HepG2 (cell line): Measurements from ENCODE around the gene NFATC3. TPM values are rescaled to one million over a fixed set of nuclear protein-coding genes. Genes with fewer than 3 reads are reported as not detected.
A peak's percentile ranks its signal among the peaks of the same experiment; 100 is the strongest.

Source experiments
- CCAR2 ChIP-seq: fragments of 200-400 bp; formaldehyde crosslinking; optimal IDR thresholded peaks from 2 replicates; pipeline ENCODE3; 2018; ENCODE audit warnings: low read depth, mild to moderate bottlenecking, low read length, moderate library complexity
- IKZF5 ChIP-seq: IDR thresholded peaks from 2 replicates; pipeline ENCODE4 v1.6.1; 2018; ENCODE audit warnings: missing genetic modification reagents, mild to moderate bottlenecking, missing compliant biosample characterization
- LCORL ChIP-seq, 2 experiments: fragments of 450-650 bp in 1 of 2; sonication (generic) in 1 of 2; formaldehyde crosslinking in 1 of 2; IDR thresholded peaks; 2 replicates each; pipeline versions ENCODE4 v1.5.0 to v1.6.1; 2017 to 2020; ENCODE audit warnings: antibody characterized with exemption in 1 of 2, missing genetic modification reagents in 1 of 2
- NFE2L2 ChIP-seq: fragments of 150-350 bp; IDR thresholded peaks from 2 replicates; pipeline ENCODE4 v1.6.1; 2014; ENCODE audit warnings: low read length
- SALL2 ChIP-seq: sonication (generic); formaldehyde crosslinking; IDR thresholded peaks from 2 replicates; pipeline ENCODE4 v1.8.1; 2023; ENCODE audit warnings: mild to moderate bottlenecking, missing genetic modification reagents, inconsistent platforms
- ZFP90 ChIP-seq: sonication (generic); formaldehyde crosslinking; IDR thresholded peaks from 2 replicates; pipeline ENCODE4 v1.8.0; 2022; ENCODE audit warnings: missing genetic modification reagents, mild to moderate bottlenecking, inconsistent platforms, borderline replicate concordance
- ZNF24 ChIP-seq: fragments of 450-650 bp; IDR thresholded peaks from 2 replicates; pipeline ENCODE4 v1.6.1; 2017; ENCODE audit warnings: antibody characterized with exemption, mild to moderate bottlenecking
- ZNF350 ChIP-seq: sonication (generic); formaldehyde crosslinking; IDR thresholded peaks from 2 replicates; pipeline ENCODE4 v1.4.0; 2020; ENCODE audit warnings: mild to moderate bottlenecking, low read depth, missing genetic modification reagents, borderline replicate concordance
- ZNF451 ChIP-seq: sonication (generic); formaldehyde crosslinking; IDR thresholded peaks from 2 replicates; pipeline ENCODE4 v1.5.0; 2020; ENCODE audit warnings: mild to moderate bottlenecking, missing genetic modification reagents
- ZNF501 ChIP-seq: sonication (generic); formaldehyde crosslinking; IDR thresholded peaks from 2 replicates; pipeline ENCODE4 v1.5.1; 2020; ENCODE audit warnings: mild to moderate bottlenecking, moderate library complexity, missing genetic modification reagents
- ZNF597 ChIP-seq: sonication (generic); formaldehyde crosslinking; IDR thresholded peaks from 2 replicates; pipeline ENCODE4 v1.5.0; 2020; ENCODE audit warnings: missing genetic modification reagents
- ZNF598 ChIP-seq: sonication (generic); formaldehyde crosslinking; IDR thresholded peaks from 2 replicates; pipeline ENCODE4 v1.5.1; 2020; ENCODE audit warnings: mild to moderate bottlenecking, missing genetic modification reagents, borderline replicate concordance
- ZNF619 ChIP-seq: sonication (generic); formaldehyde crosslinking; IDR thresholded peaks from 2 replicates; pipeline ENCODE4 v1.4.0; 2020; ENCODE audit warnings: mild to moderate bottlenecking, missing genetic modification reagents
- ZNF891 ChIP-seq: sonication (generic); formaldehyde crosslinking; IDR thresholded peaks from 2 replicates; pipeline ENCODE4 v1.5.0; 2020; ENCODE audit warnings: mild to moderate bottlenecking, missing genetic modification reagents
- polyA plus RNA-seq, 8 experiments: library from polyadenylated mRNA; depleted of rRNA in 3 of 8; stranded (reverse) in 7 of 8; unstranded in 1 of 8; fragments of >200 nt; fragmentation: Illumina TruSeq in 4 of 8; extraction: Trizol in 4 of 8; gene quantifications; 2 replicates each; pipeline versions ENCODE4 v1.2.1 to v1.2.3, GENCODE V29; 2011 to 2016; ENCODE audit warnings: low read depth in 4 of 8, missing spikeins in 1 of 8, mixed read lengths in 1 of 8; ENCODE audit not compliant: insufficient read depth in 1 of 8
- total RNA-seq, 5 experiments: library from RNA; depleted of rRNA; stranded (reverse); fragments of >200 nt; fragmentation: Illumina TruSeq; extraction: Trizol; gene quantifications; 2 replicates each; pipeline ENCODE4 v1.2.3, GENCODE V29; 2016; ENCODE audit warnings: low read depth in 1 of 5
- TF ChIP-seq, protein P1 (sequence below), 2 experiments: sonication (generic) in 1 of 2; formaldehyde crosslinking in 1 of 2; IDR thresholded peaks; 2 replicates each; pipeline versions ENCODE4 v1.5.1 to v1.6.1; 2011 to 2020; ENCODE audit warnings: borderline replicate concordance in 1 of 2, low read depth in 1 of 2, low read length in 1 of 2, mild to moderate bottlenecking in 1 of 2, missing genetic modification reagents in 1 of 2, moderate library complexity in 1 of 2
- TF ChIP-seq, protein P2 (sequence below): sonication (generic); formaldehyde crosslinking; IDR thresholded peaks from 2 replicates; pipeline ENCODE4 v1.5.0; 2020; ENCODE audit warnings: mild to moderate bottlenecking, missing genetic modification reagents
- TF ChIP-seq, protein P3 (sequence below): sonication (generic); formaldehyde crosslinking; IDR thresholded peaks from 2 replicates; pipeline ENCODE4 v1.4.0; 2020; ENCODE audit warnings: missing genetic modification reagents, mild to moderate bottlenecking, borderline replicate concordance

Gene NFATC3
- total and polyA plus RNA-seq, 2 of the 13 experiments (the other 11 are each of a cell fraction or from before 2014, with no cell fraction given) = 52.6 to 62.7 TPM

GRCh38 chr16:68128577-68129305, 43.6 kb downstream of the NFATC3 start (continued):
- TF ChIP-seq, protein P1, sequence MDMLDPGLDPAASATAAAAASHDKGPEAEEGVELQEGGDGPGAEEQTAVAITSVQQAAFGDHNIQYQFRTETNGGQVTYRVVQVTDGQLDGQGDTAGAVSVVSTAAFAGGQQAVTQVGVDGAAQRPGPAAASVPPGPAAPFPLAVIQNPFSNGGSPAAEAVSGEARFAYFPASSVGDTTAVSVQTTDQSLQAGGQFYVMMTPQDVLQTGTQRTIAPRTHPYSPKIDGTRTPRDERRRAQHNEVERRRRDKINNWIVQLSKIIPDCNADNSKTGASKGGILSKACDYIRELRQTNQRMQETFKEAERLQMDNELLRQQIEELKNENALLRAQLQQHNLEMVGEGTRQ (IDR thresholded peaks at IDR 0.05; ENCODE audit: low read depth, low read length) = no peak
- TF ChIP-seq, protein P1 (CRISPR knock-in tag; IDR thresholded peaks at IDR 0.05; ENCODE audit: borderline replicate concordance) = no peak
- TF ChIP-seq ZNF597 (CRISPR knock-in tag) (no peak), LCORL (IDR thresholded peaks at IDR 0.05) (no peak), LCORL (CRISPR knock-in tag; IDR thresholded peaks at IDR 0.05) (0 out of 2 replicates have a peak, but pooled peaks have one; percentile 27), IKZF5 (CRISPR knock-in tag) (0 out of 2 replicates have a peak, but pooled peaks have one; percentile 26), NFE2L2 (no peak), SALL2 (CRISPR knock-in tag) (no peak), ZNF24 (no peak), ZNF891 (no peak), ZNF451 (CRISPR knock-in tag) (no peak), ZNF619 (CRISPR knock-in tag) (0 out of 2 replicates have a peak, but pooled peaks have one; percentile 71), ZNF598 (CRISPR knock-in tag) (no peak), ZFP90 (CRISPR knock-in tag) (peak; percentile 67; the same call in 1 of the 2 replicates), ZNF350 (CRISPR knock-in tag) (peak; percentile 48; the same call in 1 of the 2 replicates), CCAR2 (no peak), ZNF501 (CRISPR knock-in tag) (0 out of 2 replicates have a peak, but pooled peaks have one; percentile 32)
- TF ChIP-seq, protein P2, sequence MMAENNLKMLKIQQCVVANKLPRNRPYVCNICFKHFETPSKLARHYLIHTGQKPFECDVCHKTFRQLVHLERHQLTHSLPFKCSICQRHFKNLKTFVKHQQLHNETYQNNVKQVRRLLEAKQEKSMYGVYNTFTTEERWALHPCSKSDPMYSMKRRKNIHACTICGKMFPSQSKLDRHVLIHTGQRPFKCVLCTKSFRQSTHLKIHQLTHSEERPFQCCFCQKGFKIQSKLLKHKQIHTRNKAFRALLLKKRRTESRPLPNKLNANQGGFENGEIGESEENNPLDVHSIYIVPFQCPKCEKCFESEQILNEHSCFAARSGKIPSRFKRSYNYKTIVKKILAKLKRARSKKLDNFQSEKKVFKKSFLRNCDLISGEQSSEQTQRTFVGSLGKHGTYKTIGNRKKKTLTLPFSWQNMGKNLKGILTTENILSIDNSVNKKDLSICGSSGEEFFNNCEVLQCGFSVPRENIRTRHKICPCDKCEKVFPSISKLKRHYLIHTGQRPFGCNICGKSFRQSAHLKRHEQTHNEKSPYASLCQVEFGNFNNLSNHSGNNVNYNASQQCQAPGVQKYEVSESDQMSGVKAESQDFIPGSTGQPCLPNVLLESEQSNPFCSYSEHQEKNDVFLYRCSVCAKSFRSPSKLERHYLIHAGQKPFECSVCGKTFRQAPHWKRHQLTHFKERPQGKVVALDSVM (CRISPR knock-in tag) = peak; percentile 92
- TF ChIP-seq, protein P3, sequence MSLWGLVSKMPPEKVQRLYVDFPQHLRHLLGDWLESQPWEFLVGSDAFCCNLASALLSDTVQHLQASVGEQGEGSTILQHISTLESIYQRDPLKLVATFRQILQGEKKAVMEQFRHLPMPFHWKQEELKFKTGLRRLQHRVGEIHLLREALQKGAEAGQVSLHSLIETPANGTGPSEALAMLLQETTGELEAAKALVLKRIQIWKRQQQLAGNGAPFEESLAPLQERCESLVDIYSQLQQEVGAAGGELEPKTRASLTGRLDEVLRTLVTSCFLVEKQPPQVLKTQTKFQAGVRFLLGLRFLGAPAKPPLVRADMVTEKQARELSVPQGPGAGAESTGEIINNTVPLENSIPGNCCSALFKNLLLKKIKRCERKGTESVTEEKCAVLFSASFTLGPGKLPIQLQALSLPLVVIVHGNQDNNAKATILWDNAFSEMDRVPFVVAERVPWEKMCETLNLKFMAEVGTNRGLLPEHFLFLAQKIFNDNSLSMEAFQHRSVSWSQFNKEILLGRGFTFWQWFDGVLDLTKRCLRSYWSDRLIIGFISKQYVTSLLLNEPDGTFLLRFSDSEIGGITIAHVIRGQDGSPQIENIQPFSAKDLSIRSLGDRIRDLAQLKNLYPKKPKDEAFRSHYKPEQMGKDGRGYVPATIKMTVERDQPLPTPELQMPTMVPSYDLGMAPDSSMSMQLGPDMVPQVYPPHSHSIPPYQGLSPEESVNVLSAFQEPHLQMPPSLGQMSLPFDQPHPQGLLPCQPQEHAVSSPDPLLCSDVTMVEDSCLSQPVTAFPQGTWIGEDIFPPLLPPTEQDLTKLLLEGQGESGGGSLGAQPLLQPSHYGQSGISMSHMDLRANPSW (CRISPR knock-in tag) = 0 out of 2 replicates have a peak, but pooled peaks have one; percentile 38
